Measurements from ENCODE around the gene RPS29. TPM values are rescaled to one million over a fixed set of nuclear protein-coding genes. Genes with fewer than 3 reads are reported as not detected.

RPS29 gene
- total RNA-seq, 2 donors from 2014 or later: 1,577 to 1,586 TPM

- Histone ChIP-seq H3K36me3 (ENCODE audit: control insufficient read depth, insufficient read depth, low read length) (no peaks in the 10 kb centered on the region), H3K9me3 (ENCODE audit: control insufficient read depth, low read length) (peaks cover 24% of the 10 kb centered on the region), H3K4me3 (ENCODE audit: low read length) (no peak overlapping the region), H3K27ac (ENCODE audit: low read depth, low read length) (no peak overlapping the region), H3K9ac (ENCODE audit: extremely low read depth, low read length, poor library complexity, severe bottlenecking) (no peak overlapping the region), H3K4me1 (ENCODE audit: control insufficient read depth, insufficient read depth, low read length) (peaks cover 14% of the 10 kb centered on the region), H3K27me3 (ENCODE audit: control insufficient read depth, insufficient read depth, low read length, poor library complexity, severe bottlenecking) (no peaks in the 10 kb centered on the region)
- H3K4me3 Mint-ChIP-seq: no peak overlapping the region
- H3K9me3 Mint-ChIP-seq: peaks cover 29% of the 10 kb centered on the region
- 91 to 100% methylated on average over 2 to 6 of the region's 6 CpGs for WGBS, 2 experiments (ENCODE audit: insufficient coverage in 1 of 2, insufficient read length in 1 of 2)
- no peaks in the 10 kb centered on the region for H3K27me3 Mint-ChIP-seq (ENCODE audit: insufficient read depth)
- H3K36me3 Mint-ChIP-seq (ENCODE audit: low read depth): peaks cover 34% of the 10 kb centered on the region
- peaks cover 27% of the 10 kb centered on the region for H3K4me1 Mint-ChIP-seq
- DNase-seq: no peak
- no peak overlapping the region for H3K27ac Mint-ChIP-seq
- no peak for TF ChIP-seq CTCF (conservative IDR thresholded peaks at IDR 0.05)
These were observed 41.1 kb downstream of the RPS29 start for GRCh38 chr14:49545071-49545470.

GRCh38 chr14:49541049-49541448 lies 45.1 kb downstream of the RPS29 start:
- Histone ChIP-seq H3K27me3 (ENCODE audit: control insufficient read depth, insufficient read depth, low read length, poor library complexity, severe bottlenecking) (no peaks in the 10 kb centered on the region), H3K4me3 (ENCODE audit: low read length) (no peak overlapping the region), H3K27ac (ENCODE audit: low read depth, low read length) (no peak overlapping the region), H3K4me1 (ENCODE audit: control insufficient read depth, insufficient read depth, low read length) (no peaks in the 10 kb centered on the region), H3K9ac (ENCODE audit: extremely low read depth, low read length, poor library complexity, severe bottlenecking) (no peak overlapping the region), H3K36me3 (ENCODE audit: control insufficient read depth, insufficient read depth, low read length) (no peaks in the 10 kb centered on the region), H3K9me3 (ENCODE audit: control insufficient read depth, low read length) (peaks cover 23% of the 10 kb centered on the region)
- DNase-seq: no peak
- Mint-ChIP-seq H3K9me3 (peaks cover 25% of the 10 kb centered on the region), H3K4me3 (no peak overlapping the region), H3K36me3 (ENCODE audit: low read depth) (peaks cover 38% of the 10 kb centered on the region), H3K27ac (no peak overlapping the region), H3K4me1 (no peaks in the 10 kb centered on the region), H3K27me3 (ENCODE audit: insufficient read depth) (no peaks in the 10 kb centered on the region)
- no peak for TF ChIP-seq CTCF (conservative IDR thresholded peaks at IDR 0.05)
- 98% methylated on average over 2 of the region's 2 CpGs; no CpG with 5 or more reads in 1 of the 2 experiments for WGBS, 2 experiments (ENCODE audit: insufficient coverage in 1 of 2, insufficient read length in 1 of 2)

GRCh38 chr14:49538852-49539251 lies 47.3 kb downstream of the RPS29 start:
- Mint-ChIP-seq H3K4me3 (no peak overlapping the region), H3K36me3 (ENCODE audit: low read depth) (peaks cover 37% of the 10 kb centered on the region), H3K4me1 (no peaks in the 10 kb centered on the region), H3K27ac (no peak overlapping the region), H3K27me3 (ENCODE audit: insufficient read depth) (no peaks in the 10 kb centered on the region), H3K9me3 (peaks cover 25% of the 10 kb centered on the region)
- H3K36me3 ChIP-seq (ENCODE audit: control insufficient read depth, insufficient read depth, low read length): no peaks in the 10 kb centered on the region
- H3K9me3 ChIP-seq (ENCODE audit: control insufficient read depth, low read length): peaks cover 23% of the 10 kb centered on the region
- no peak overlapping the region for H3K27ac ChIP-seq (ENCODE audit: low read depth, low read length)
- H3K27me3 ChIP-seq (ENCODE audit: control insufficient read depth, insufficient read depth, low read length, poor library complexity, severe bottlenecking): no peaks in the 10 kb centered on the region
- H3K4me3 ChIP-seq (ENCODE audit: low read length): no peak overlapping the region
- no peak for TF ChIP-seq CTCF (conservative IDR thresholded peaks at IDR 0.05)
- no peaks in the 10 kb centered on the region for H3K4me1 ChIP-seq (ENCODE audit: control insufficient read depth, insufficient read depth, low read length)
- no peak for DNase-seq
- no peak overlapping the region for H3K9ac ChIP-seq (ENCODE audit: extremely low read depth, low read length, poor library complexity, severe bottlenecking)
- WGBS, 2 experiments (ENCODE audit: insufficient coverage in 1 of 2, insufficient read length in 1 of 2): 88 to 92% methylated on average over 4 of the region's 4 CpGs

Other genes starting within 250 kb of the RPS29 start
- 10 to 100 TPM; 20.4 to 22.9 TPM for gene LRR1, start 12.6 kb upstream of the RPS29 start, total RNA-seq
- 100 to 1,000 TPM; 167 to 176 TPM for gene RPL36AL, start 34.2 kb upstream of the RPS29 start, total RNA-seq
- gene MGAT2, start 34.4 kb upstream of the RPS29 start, total RNA-seq: 10 to 100 TPM; 21.4 to 23.5 TPM
- gene DNAAF2, start 48.9 kb upstream of the RPS29 start, total RNA-seq: 10 to 100 TPM; 18.5 to 19.7 TPM
- gene POLE2, start 101.8 kb upstream of the RPS29 start, total RNA-seq: 10 to 100 TPM; 25.5 to 33.6 TPM
- gene KLHDC1, start 106.7 kb upstream of the RPS29 start, total RNA-seq: under 1 TPM; 0.35 to 0.77 TPM
- gene KLHDC2, start 181.8 kb upstream of the RPS29 start, total RNA-seq: 10 to 100 TPM; 45.8 to 48.4 TPM

Data from endodermal cell (in vitro differentiated cells).